ENCODE data around the gene GARIN1A. TPM values are rescaled to one million over a fixed set of nuclear protein-coding genes. Genes with fewer than 3 reads are reported as not detected.
A peak's percentile ranks its signal among the peaks of the same experiment; 100 is the strongest.

Gene GARIN1A
- polyA plus RNA-seq, 1 donor from 2014 or later = 2.8 TPM

GRCh38 chr7:128694738-128695137, 22.6 kb downstream of the GARIN1A start (continued):
- no peak for TF ChIP-seq CTCF (IDR thresholded peaks at IDR 0.05; ENCODE audit: poor library complexity, severe bottlenecking)
- TF ChIP-seq EP300 (conservative IDR thresholded peaks at IDR 0.05; ENCODE audit: poor library complexity, severe bottlenecking) = no peak

- no peaks in the 10 kb centered on the region for H3F3A ChIP-seq (ENCODE audit: insufficient read depth, low read length, poor library complexity, severe bottlenecking)
- no peak overlapping the region for H3K27ac ChIP-seq (ENCODE audit: low read length)
- H3K4me3 ChIP-seq (ENCODE audit: low read length) = peak overlapping the region; percentile 45
- H4K20me1 ChIP-seq (ENCODE audit: insufficient read depth) = no peaks in the 10 kb centered on the region
- H3K79me2 ChIP-seq (replicated peaks; ENCODE audit: insufficient read depth, low read length) = no peaks in the 10 kb centered on the region
- no peaks in the 10 kb centered on the region for H3K9me2 ChIP-seq (ENCODE audit: insufficient read depth, low read length)
- no peak overlapping the region for H3K9ac ChIP-seq (ENCODE audit: low read length)
- peaks cover 25% of the 10 kb centered on the region for H3K27me3 ChIP-seq (ENCODE audit: insufficient read depth, low read depth, low read length)
- H2AFZ ChIP-seq (ENCODE audit: low read depth, low read length) = no peak overlapping the region
- no peak for TF ChIP-seq CTCF (IDR thresholded peaks at IDR 0.05; ENCODE audit: poor library complexity, severe bottlenecking)
- no peak for TF ChIP-seq EZH2 (IDR thresholded peaks at IDR 0.05; ENCODE audit: borderline replicate concordance, insufficient read depth, low read length, poor library complexity, severe bottlenecking)
- no peak for TF ChIP-seq EP300 (conservative IDR thresholded peaks at IDR 0.05; ENCODE audit: poor library complexity, severe bottlenecking)
- no peak for TF ChIP-seq MXI1 (conservative IDR thresholded peaks at IDR 0.05; ENCODE audit: poor library complexity, severe bottlenecking)
- no peak overlapping the region for H3K4me2 ChIP-seq (ENCODE audit: low read length)
- no peaks in the 10 kb centered on the region for H3K9me3 ChIP-seq (ENCODE audit: low read length)
- H3K36me3 ChIP-seq (ENCODE audit: insufficient read depth, low read length) = no peaks in the 10 kb centered on the region
These were observed 25.3 kb downstream of the GARIN1A start for GRCh38 chr7:128697302-128697905.

GRCh38 chr7:128699196-128699712, 27.2 kb downstream of the GARIN1A start:
- H3K4me3 ChIP-seq (ENCODE audit: low read length) = no peak overlapping the region
- no peaks in the 10 kb centered on the region for H3K9me3 ChIP-seq (ENCODE audit: low read length)
- no peaks in the 10 kb centered on the region for H3K36me3 ChIP-seq (ENCODE audit: insufficient read depth, low read length)
- H3K4me2 ChIP-seq (ENCODE audit: low read length) = no peak overlapping the region
- TF ChIP-seq EP300 (conservative IDR thresholded peaks at IDR 0.05; ENCODE audit: poor library complexity, severe bottlenecking) (no peak), CTCF (IDR thresholded peaks at IDR 0.05; ENCODE audit: poor library complexity, severe bottlenecking) (no peak), EZH2 (IDR thresholded peaks at IDR 0.05; ENCODE audit: borderline replicate concordance, insufficient read depth, low read length, poor library complexity, severe bottlenecking) (no peak), REST (IDR thresholded peaks at IDR 0.05; ENCODE audit: borderline replicate concordance) (no peak), POLR2AphosphoS5 (IDR thresholded peaks at IDR 0.05) (no peak), RAD21 (conservative IDR thresholded peaks at IDR 0.05) (no peak), MXI1 (conservative IDR thresholded peaks at IDR 0.05; ENCODE audit: poor library complexity, severe bottlenecking) (no peak), TAF1 (IDR thresholded peaks at IDR 0.05; ENCODE audit: low read depth) (no peak)
- H3K27me3 ChIP-seq (ENCODE audit: insufficient read depth, low read depth, low read length) = peaks cover 25% of the 10 kb centered on the region
- H3K27ac ChIP-seq (ENCODE audit: low read length) = no peak overlapping the region
- H4K20me1 ChIP-seq (ENCODE audit: insufficient read depth) = no peaks in the 10 kb centered on the region
- H3K9me2 ChIP-seq (ENCODE audit: insufficient read depth, low read length) = no peaks in the 10 kb centered on the region
- H3K79me2 ChIP-seq (replicated peaks; ENCODE audit: insufficient read depth, low read length) = no peaks in the 10 kb centered on the region
- H2AFZ ChIP-seq (ENCODE audit: low read depth, low read length) = no peak overlapping the region
- no peak overlapping the region for H3K9ac ChIP-seq (ENCODE audit: low read length)
- H3F3A ChIP-seq (ENCODE audit: insufficient read depth, low read length, poor library complexity, severe bottlenecking) = no peaks in the 10 kb centered on the region

Measured in neural cell (in vitro differentiated cells).